Type B pancreatic cell (in vitro differentiated cells): ENCODE data around the gene CD40LG. TPM values are rescaled to one million over a fixed set of nuclear protein-coding genes. Genes with fewer than 3 reads are reported as not detected.

Source experiments
- DNase-seq: peaks from one replicate; pipeline ENCODE4 v3.0.0; 2021; ENCODE audit warnings: mixed read lengths; ENCODE audit not compliant: unreplicated experiment; ENCODE audit errors: extremely low spot score
- H3K27ac Mint-ChIP-seq: 2 replicates; pipeline ENCODE4 v1.8.0; 2021; ENCODE audit warnings: mild to moderate bottlenecking, mixed read lengths
- H3K27me3 Mint-ChIP-seq: 2 replicates; pipeline ENCODE4 v1.8.0; 2021; ENCODE audit warnings: mixed read lengths
- H3K36me3 Mint-ChIP-seq: 2 replicates; pipeline ENCODE4 v1.8.0; 2021; ENCODE audit warnings: mixed read lengths
- H3K4me1 Mint-ChIP-seq: one replicate; pipeline ENCODE4 v1.8.0; 2021; ENCODE audit warnings: mixed read lengths; ENCODE audit not compliant: unreplicated experiment
- H3K4me3 Mint-ChIP-seq: 2 replicates; pipeline ENCODE4 v1.8.0; 2021; ENCODE audit warnings: mild to moderate bottlenecking, mixed read lengths
- H3K9me3 Mint-ChIP-seq: 2 replicates; pipeline ENCODE4 v1.8.0; 2021; ENCODE audit warnings: mixed read lengths
- total RNA-seq: library from RNA; stranded (reverse); gene quantifications from 2 replicates; pipeline ENCODE4 v1.2.1, GENCODE V29; 2021; ENCODE audit warnings: low replicate concordance
- TF ChIP-seq, protein P1 (sequence below): fragments of 200-600 bp; sonication (generic); conservative IDR thresholded peaks from 2 replicates; pipeline ENCODE4 v1.5.0; 2021; ENCODE audit warnings: antibody characterized with exemption, mild to moderate bottlenecking

Gene CD40LG
- total RNA-seq, 1 donor from 2014 or later = not detected

DNA sequence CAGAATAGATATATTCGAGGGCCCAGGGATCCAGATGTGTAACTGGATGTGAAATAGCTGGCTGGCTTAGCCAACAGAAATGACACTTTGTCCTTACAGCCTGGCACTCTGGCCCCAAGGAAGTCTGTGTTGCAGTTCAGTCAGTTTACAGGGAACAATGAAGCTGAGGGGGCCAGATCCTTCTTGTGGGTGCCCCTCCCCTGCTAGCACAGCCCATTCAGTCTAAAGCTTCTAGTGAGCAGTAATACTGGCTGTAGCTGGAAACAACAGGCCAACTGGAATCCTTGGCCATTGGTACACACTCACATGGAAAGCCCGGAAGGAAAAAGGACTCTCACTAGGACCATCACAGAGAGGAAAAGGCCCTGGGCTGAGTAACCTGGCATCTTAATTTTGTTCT, 22.7 kb upstream of the CD40LG start:
- DNase-seq = no peak
- no peaks in the 10 kb centered on the region for H3K36me3 Mint-ChIP-seq
- no peaks in the 10 kb centered on the region for H3K9me3 Mint-ChIP-seq
- H3K4me3 Mint-ChIP-seq = no peak overlapping the region
- H3K27ac Mint-ChIP-seq = no peak overlapping the region
- TF ChIP-seq, protein P1, sequence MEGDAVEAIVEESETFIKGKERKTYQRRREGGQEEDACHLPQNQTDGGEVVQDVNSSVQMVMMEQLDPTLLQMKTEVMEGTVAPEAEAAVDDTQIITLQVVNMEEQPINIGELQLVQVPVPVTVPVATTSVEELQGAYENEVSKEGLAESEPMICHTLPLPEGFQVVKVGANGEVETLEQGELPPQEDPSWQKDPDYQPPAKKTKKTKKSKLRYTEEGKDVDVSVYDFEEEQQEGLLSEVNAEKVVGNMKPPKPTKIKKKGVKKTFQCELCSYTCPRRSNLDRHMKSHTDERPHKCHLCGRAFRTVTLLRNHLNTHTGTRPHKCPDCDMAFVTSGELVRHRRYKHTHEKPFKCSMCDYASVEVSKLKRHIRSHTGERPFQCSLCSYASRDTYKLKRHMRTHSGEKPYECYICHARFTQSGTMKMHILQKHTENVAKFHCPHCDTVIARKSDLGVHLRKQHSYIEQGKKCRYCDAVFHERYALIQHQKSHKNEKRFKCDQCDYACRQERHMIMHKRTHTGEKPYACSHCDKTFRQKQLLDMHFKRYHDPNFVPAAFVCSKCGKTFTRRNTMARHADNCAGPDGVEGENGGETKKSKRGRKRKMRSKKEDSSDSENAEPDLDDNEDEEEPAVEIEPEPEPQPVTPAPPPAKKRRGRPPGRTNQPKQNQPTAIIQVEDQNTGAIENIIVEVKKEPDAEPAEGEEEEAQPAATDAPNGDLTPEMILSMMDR = no peak
- H3K4me1 Mint-ChIP-seq = no peaks in the 10 kb centered on the region
- H3K27me3 Mint-ChIP-seq = no peaks in the 10 kb centered on the region

DNA sequence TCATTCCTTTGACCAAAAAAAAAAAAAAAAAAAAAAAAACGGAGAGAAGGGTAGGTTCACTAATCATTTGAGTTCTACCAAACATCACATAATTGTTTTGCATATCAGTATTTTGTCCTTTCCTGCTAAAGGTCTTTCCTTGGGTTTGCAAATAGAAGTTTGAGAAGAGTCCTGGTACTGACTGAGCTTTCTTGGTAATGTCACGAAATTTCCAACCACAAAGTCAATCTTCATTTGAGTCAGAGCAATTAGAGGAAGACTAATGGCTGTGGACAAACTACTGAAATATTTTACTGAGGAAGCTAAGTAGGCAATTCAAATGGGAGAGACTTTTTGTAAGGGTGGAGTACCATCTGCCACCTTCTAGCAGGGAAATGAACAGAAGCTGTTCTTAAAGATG, 21.7 kb upstream of the CD40LG start:
- no peaks in the 10 kb centered on the region for H3K27me3 Mint-ChIP-seq
- TF ChIP-seq, protein P1 = no peak
- DNase-seq = no peak
- H3K27ac Mint-ChIP-seq = no peak overlapping the region
- H3K4me3 Mint-ChIP-seq = no peak overlapping the region
- H3K9me3 Mint-ChIP-seq = no peaks in the 10 kb centered on the region
- no peaks in the 10 kb centered on the region for H3K4me1 Mint-ChIP-seq
- no peaks in the 10 kb centered on the region for H3K36me3 Mint-ChIP-seq

DNA sequence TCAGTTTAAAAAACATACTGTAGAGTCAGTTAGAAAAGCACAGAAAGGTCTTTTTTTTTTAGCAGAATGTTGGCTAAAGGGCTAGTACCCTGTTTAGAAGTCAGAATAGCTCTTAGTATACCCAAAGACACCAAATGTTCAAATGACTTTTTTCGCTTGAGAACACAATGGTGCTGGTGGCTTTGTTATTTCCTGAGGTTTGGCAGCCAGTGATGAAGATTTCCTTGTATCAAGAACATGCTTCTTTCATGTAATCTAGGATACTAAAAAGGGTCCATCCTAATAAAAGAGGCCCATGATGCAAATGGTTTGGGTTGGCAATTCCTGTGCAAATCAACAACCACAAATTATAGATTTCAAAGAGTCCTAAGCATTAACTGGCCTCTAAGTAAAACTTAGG, 21.1 kb upstream of the CD40LG start:
- no peak for DNase-seq
- no peaks in the 10 kb centered on the region for H3K27me3 Mint-ChIP-seq
- H3K4me3 Mint-ChIP-seq = no peak overlapping the region
- H3K9me3 Mint-ChIP-seq = no peaks in the 10 kb centered on the region
- H3K36me3 Mint-ChIP-seq = no peaks in the 10 kb centered on the region
- H3K4me1 Mint-ChIP-seq = no peaks in the 10 kb centered on the region
- no peak overlapping the region for H3K27ac Mint-ChIP-seq
- TF ChIP-seq, protein P1 = no peak

DNA sequence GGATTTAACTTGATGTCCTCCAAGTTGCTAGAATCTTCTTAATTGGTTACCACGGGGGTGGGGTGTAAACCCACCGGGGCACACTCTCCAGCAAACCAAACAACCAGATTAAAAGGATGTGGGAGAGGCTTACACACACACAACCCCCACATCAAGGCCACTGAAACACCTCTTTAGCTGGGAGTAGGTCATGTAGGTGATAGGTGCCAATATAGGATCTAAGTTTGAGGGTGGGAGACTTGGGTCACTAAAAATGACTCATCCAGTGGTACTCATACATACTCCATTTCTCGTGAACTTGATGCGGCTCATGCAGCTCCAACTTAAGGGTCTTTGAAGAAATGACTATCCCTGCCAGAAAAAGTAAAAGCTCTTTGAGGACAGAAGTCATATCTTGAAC, 20.5 kb upstream of the CD40LG start:
- H3K36me3 Mint-ChIP-seq = no peaks in the 10 kb centered on the region
- no peaks in the 10 kb centered on the region for H3K27me3 Mint-ChIP-seq
- no peaks in the 10 kb centered on the region for H3K9me3 Mint-ChIP-seq
- no peak overlapping the region for H3K4me3 Mint-ChIP-seq
- TF ChIP-seq, protein P1 = no peak
- no peaks in the 10 kb centered on the region for H3K4me1 Mint-ChIP-seq
- DNase-seq = no peak
- H3K27ac Mint-ChIP-seq = no peak overlapping the region

DNA sequence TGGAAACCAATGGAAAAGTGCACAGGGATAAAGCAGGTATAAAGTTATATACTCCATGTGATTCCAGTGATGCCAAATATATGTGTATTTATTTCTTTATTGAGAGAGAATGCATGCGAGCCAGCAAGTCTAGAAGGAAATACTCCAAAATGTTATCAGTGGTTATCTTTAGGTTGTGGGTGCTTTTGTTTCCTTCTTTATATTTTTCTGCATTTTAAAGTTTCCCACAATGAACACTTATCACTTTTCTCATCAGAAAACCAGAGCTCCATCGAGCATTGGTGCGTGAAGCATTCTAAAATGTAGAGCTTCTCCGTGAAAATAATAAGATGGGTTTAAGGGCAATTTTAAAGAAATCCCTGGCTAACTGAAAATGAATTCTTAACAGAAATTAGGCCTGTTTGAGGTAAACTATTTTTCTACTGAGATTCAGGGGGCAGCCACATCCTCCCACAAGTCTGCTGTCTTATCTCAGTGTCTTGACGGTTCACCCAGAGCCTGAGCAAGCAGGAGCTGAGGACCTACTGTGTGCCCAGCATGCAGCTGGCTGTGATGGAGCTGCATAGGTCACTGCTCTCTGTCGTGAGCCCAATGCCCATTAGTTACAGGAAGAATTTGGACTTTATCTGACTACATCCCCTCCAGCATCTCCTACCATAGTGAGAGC, 18.7 kb upstream of the CD40LG start:
- Mint-ChIP-seq H3K9me3 (no peaks in the 10 kb centered on the region), H3K27ac (no peak overlapping the region), H3K4me1 (no peaks in the 10 kb centered on the region), H3K36me3 (no peaks in the 10 kb centered on the region), H3K4me3 (no peak overlapping the region), H3K27me3 (no peaks in the 10 kb centered on the region)
- DNase-seq = no peak
- TF ChIP-seq, protein P1 = no peak

DNA sequence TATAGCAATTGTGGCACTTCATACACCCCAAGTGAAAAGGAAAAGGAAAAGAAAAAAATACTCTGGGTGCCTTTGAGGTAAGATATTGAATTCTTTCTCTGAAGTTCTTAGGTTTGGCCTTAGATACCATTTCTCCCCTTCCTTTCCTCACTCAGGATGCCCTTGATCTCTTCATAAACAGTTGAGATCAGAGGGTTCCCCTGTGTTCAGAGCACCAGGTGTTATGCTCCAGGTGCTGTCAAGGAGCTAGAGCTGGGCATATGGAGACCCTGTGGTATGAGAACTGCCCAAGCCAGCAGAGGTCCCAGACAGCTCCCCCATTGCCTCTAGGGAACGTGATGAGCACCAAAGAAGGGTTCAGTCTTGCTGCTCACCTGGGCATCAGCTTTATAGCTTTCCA, 17.1 kb upstream of the CD40LG start:
- Mint-ChIP-seq H3K36me3 (no peaks in the 10 kb centered on the region), H3K4me1 (no peaks in the 10 kb centered on the region), H3K4me3 (no peak overlapping the region), H3K9me3 (no peaks in the 10 kb centered on the region), H3K27me3 (no peaks in the 10 kb centered on the region), H3K27ac (no peak overlapping the region)
- DNase-seq = no peak
- TF ChIP-seq, protein P1 = no peak
